H1 (cell line): ENCODE measurements around the gene SFXN2. TPM values are rescaled to one million over a fixed set of nuclear protein-coding genes. Genes with fewer than 3 reads are reported as not detected.

Experiments
- CTCF ChIA-PET: fragments of 300-600 bp; sonication (Branson Sonifier 250); formaldehyde crosslinking; loops from one replicate; lab custom pipeline; 2021; ENCODE audit not compliant: partially characterized antibody; lab: Charles Lee
- POLR2A ChIA-PET: fragments of 300-600 bp; sonication (Branson Sonifier 250); formaldehyde crosslinking; loops from one replicate; lab custom pipeline; 2021; ENCODE audit warnings: inconsistent platforms; ENCODE audit not compliant: partially characterized antibody; lab: Charles Lee
- DNase-seq, 2 experiments: peaks; one replicate each; pipeline versions ENCODE4 v3.0.0 to v3.0.0-alpha.2; 2010 to 2022; ENCODE audit warnings: low spot score in 2 of 2, low read depth in 1 of 2, mixed read lengths in 1 of 2
- FAIRE-seq: peaks from 2 replicates; lab custom pipeline; 2011; peaks lifted over from hg19 to GRCh38; lab: Jason Lieb, UNC
- H2AFZ ChIP-seq: 2 replicates; pipeline ENCODE4 v1.8.1; 2012; ENCODE audit warnings: low read length, inconsistent platforms
- H2AK5ac ChIP-seq: 2 replicates; pipeline ENCODE4 v1.6.1; 2013; ENCODE audit warnings: low read depth, low read length
- H2BK120ac ChIP-seq: replicated peaks from 2 replicates; pipeline ENCODE3; 2013; ENCODE audit warnings: low read depth, low read length, inconsistent platforms
- H2BK12ac ChIP-seq: 2 replicates; pipeline ENCODE4 v1.6.1; 2013; ENCODE audit warnings: low read depth, low read length
- H2BK15ac ChIP-seq: 2 replicates; pipeline ENCODE4 v1.6.1; 2013; ENCODE audit warnings: low read length
- H2BK20ac ChIP-seq: 2 replicates; pipeline ENCODE4 v1.6.1; 2013; ENCODE audit warnings: low read length
- H2BK5ac ChIP-seq: 2 replicates; pipeline ENCODE4 v1.6.1; 2013; ENCODE audit warnings: low read depth, low read length
- H3K14ac ChIP-seq: 2 replicates; pipeline ENCODE4 v1.6.1; 2013; ENCODE audit warnings: inconsistent platforms; ENCODE audit not compliant: insufficient read length
- H3K18ac ChIP-seq: 2 replicates; pipeline ENCODE4 v1.6.1; 2013; ENCODE audit warnings: low read length; ENCODE audit errors: extremely low read depth
- H3K23ac ChIP-seq: 2 replicates; pipeline ENCODE4 v1.6.1; 2013; ENCODE audit warnings: inconsistent platforms; ENCODE audit not compliant: insufficient read length
- H3K23me2 ChIP-seq: 2 replicates; pipeline ENCODE4 v1.6.1; 2013; ENCODE audit warnings: low read depth, low read length
- H3K27ac ChIP-seq: 2 replicates; pipeline ENCODE4 v1.6.1; 2011; ENCODE audit warnings: low read depth, low read length, inconsistent platforms
- H3K27me3 ChIP-seq, 4 experiments: replicated peaks in 1 of 4; 1 replicate in 1 of 4; 2 replicates in 3 of 4; pipeline versions ENCODE4 v1.6.1 to v1.8.1; 2011 to 2013; ENCODE audit warnings: low read length in 3 of 4, mild to moderate bottlenecking in 3 of 4, inconsistent platforms in 2 of 4, mixed read lengths in 2 of 4, moderate library complexity in 1 of 4; ENCODE audit not compliant: control insufficient read depth in 3 of 4, insufficient read depth in 3 of 4; ENCODE audit errors: extremely low read depth in 1 of 4
- H3K36me3 ChIP-seq, 4 experiments: 2 replicates each; pipeline versions ENCODE4 v1.6.1 to v1.8.1; 2011 to 2013; ENCODE audit warnings: mild to moderate bottlenecking in 4 of 4, low read length in 3 of 4, moderate library complexity in 2 of 4, control low read depth in 1 of 4, inconsistent platforms in 1 of 4; ENCODE audit not compliant: insufficient read depth in 4 of 4, control insufficient read depth in 2 of 4
- H3K4ac ChIP-seq: replicated peaks from 2 replicates; pipeline ENCODE3; 2013; ENCODE audit warnings: low read length, low read depth, mixed read lengths, inconsistent platforms; ENCODE audit not compliant: insufficient read length
- H3K4me1 ChIP-seq, 4 experiments: replicated peaks in 1 of 4; 1 replicate in 1 of 4; 2 replicates in 3 of 4; pipeline versions ENCODE4 v1.6.1 to v1.8.1; 2011 to 2013; ENCODE audit warnings: low read length in 3 of 4, inconsistent platforms in 2 of 4, mixed read lengths in 1 of 4; ENCODE audit not compliant: insufficient read depth in 4 of 4, control insufficient read depth in 3 of 4
- H3K4me2 ChIP-seq, 2 experiments: 2 replicates each; pipeline versions ENCODE4 v1.6.1 to v1.8.1; 2011 to 2013; ENCODE audit warnings: low read depth in 2 of 2, low read length in 2 of 2, control low read depth in 1 of 2, inconsistent platforms in 1 of 2, mild to moderate bottlenecking in 1 of 2; ENCODE audit not compliant: insufficient read depth in 1 of 2
- H3K4me3 ChIP-seq, 4 experiments: fragments of 200-600, 300-600 bp in 1 of 4; sonication (generic), shearing (Covaris generic), sonication (Bioruptor Twin) in 1 of 4; 2 replicates each; pipeline versions ENCODE4 v1.5.1 to v1.8.1; 2011 to 2016; ENCODE audit warnings: low read length in 4 of 4, low read depth in 3 of 4, control low read depth in 2 of 4, inconsistent platforms in 2 of 4, mild to moderate bottlenecking in 2 of 4, mixed read lengths in 1 of 4, moderate library complexity in 1 of 4; ENCODE audit not compliant: insufficient read depth in 2 of 4; ENCODE audit errors: extremely low read depth in 1 of 4
- H3K56ac ChIP-seq: replicated peaks from 2 replicates; pipeline ENCODE3; 2013; ENCODE audit warnings: low read depth, mild to moderate bottlenecking, mixed read lengths, low read length, inconsistent platforms; ENCODE audit not compliant: insufficient read length
- H3K79me1 ChIP-seq: 2 replicates; pipeline ENCODE4 v1.6.1; 2013; ENCODE audit warnings: low read depth, low read length, control low read depth
- H3K79me2 ChIP-seq, 2 experiments: 2 replicates each; pipeline versions ENCODE4 v1.6.1 to v1.8.1; 2012 to 2013; ENCODE audit warnings: low read length in 2 of 2, mild to moderate bottlenecking in 2 of 2, inconsistent platforms in 1 of 2; ENCODE audit not compliant: insufficient read depth in 2 of 2, control insufficient read depth in 1 of 2
- H3K9ac ChIP-seq, 4 experiments: replicated peaks in 1 of 4; 1 replicate in 1 of 4; 2 replicates in 3 of 4; pipeline versions ENCODE4 v1.6.1 to v1.8.1; 2011 to 2013; ENCODE audit warnings: low read depth in 3 of 4, low read length in 3 of 4, control low read depth in 2 of 4, mild to moderate bottlenecking in 2 of 4, moderate library complexity in 2 of 4, inconsistent platforms in 1 of 4; ENCODE audit errors: extremely low read depth in 1 of 4
- H3K9me3 ChIP-seq, 2 experiments: 2 replicates each; pipeline versions ENCODE4 v1.6.1 to v1.8.1; 2012 to 2013; ENCODE audit warnings: mild to moderate bottlenecking in 2 of 2, moderate library complexity in 2 of 2, control low read depth in 1 of 2, inconsistent platforms in 1 of 2, low read depth in 1 of 2, low read length in 1 of 2, mixed read lengths in 1 of 2; ENCODE audit not compliant: insufficient read depth in 2 of 2
- H4K20me1 ChIP-seq, 2 experiments: replicated peaks in 1 of 2; 2 replicates each; pipeline versions ENCODE3 to v1.8.1; 2011 to 2013; ENCODE audit warnings: inconsistent platforms in 2 of 2, low read length in 2 of 2, mild to moderate bottlenecking in 1 of 2; ENCODE audit not compliant: insufficient read depth in 2 of 2, control insufficient read depth in 1 of 2
- H4K5ac ChIP-seq: 2 replicates; pipeline ENCODE4 v1.6.1; 2013; ENCODE audit warnings: low read length, low read depth, mixed read lengths, inconsistent platforms; ENCODE audit not compliant: insufficient read length
- H4K8ac ChIP-seq: 2 replicates; pipeline ENCODE4 v1.8.0; 2013; ENCODE audit warnings: mild to moderate bottlenecking, moderate library complexity, low read length, inconsistent platforms; ENCODE audit not compliant: insufficient read depth; ENCODE audit errors: extremely low read depth
- H4K91ac ChIP-seq: replicated peaks from 2 replicates; pipeline ENCODE3; 2013; ENCODE audit warnings: low read length, mixed read lengths, inconsistent platforms; ENCODE audit not compliant: insufficient read length
- ASH2L ChIP-seq: fragments of 200-600, 300-600 bp; sonication (generic); IDR thresholded peaks from one replicate; pipeline ENCODE4 v1.7.1; 2017; ENCODE audit warnings: low read length
- ATF3 ChIP-seq: IDR thresholded peaks from 2 replicates; pipeline ENCODE4 v1.6.1; 2011; ENCODE audit warnings: low read depth, mild to moderate bottlenecking, low read length; ENCODE audit not compliant: insufficient read depth
- FOSL1 ChIP-seq: IDR thresholded peaks from 2 replicates; pipeline ENCODE4 v1.6.1; 2011; ENCODE audit warnings: mild to moderate bottlenecking, low read depth, low read length, moderate library complexity; ENCODE audit not compliant: insufficient read depth
- JUN ChIP-seq: IDR thresholded peaks from 2 replicates; pipeline ENCODE4 v1.6.1; 2011; ENCODE audit warnings: low read depth, mild to moderate bottlenecking, improper control_type of control experiment, low read length
- JUND ChIP-seq: IDR thresholded peaks from 2 replicates; pipeline ENCODE4 v1.6.1; 2011; ENCODE audit warnings: mild to moderate bottlenecking, improper control_type of control experiment, low read length
- KDM5A ChIP-seq: fragments of 200-600 bp; IDR thresholded peaks from 2 replicates; pipeline ENCODE4 v1.7.1; 2012; ENCODE audit warnings: mild to moderate bottlenecking, low read length, inconsistent platforms, mixed read lengths
- MAX ChIP-seq: IDR thresholded peaks from 2 replicates; pipeline ENCODE4 v1.6.1; 2012; ENCODE audit warnings: inconsistent platforms
- PHF8 ChIP-seq: fragments of 200-600 bp; sonication (generic); conservative IDR thresholded peaks from 2 replicates; pipeline ENCODE4 v1.7.1; 2012; ENCODE audit warnings: low read depth, mild to moderate bottlenecking, inconsistent platforms, low read length, moderate library complexity
- SAP30 ChIP-seq: fragments of 300-600 bp; sonication (generic); IDR thresholded peaks from 2 replicates; pipeline ENCODE4 v1.7.1; 2012; ENCODE audit warnings: low read length, moderate library complexity, mild to moderate bottlenecking, inconsistent platforms; ENCODE audit not compliant: insufficient read depth, insufficient replicate concordance
- SP1 ChIP-seq: IDR thresholded peaks from 2 replicates; pipeline ENCODE4 v1.6.1; 2011; ENCODE audit warnings: low read depth, low read length
- SP4 ChIP-seq: IDR thresholded peaks from 2 replicates; pipeline ENCODE4 v1.6.1; 2012; ENCODE audit warnings: low read length, inconsistent platforms
- WGBS, 2 experiments: shearing (Covaris generic) in 1 of 2; methylation state at CpG; one replicate each; pipeline versions ENCODE4 v1.1.6 to v1.1.7; 2013 to 2015; ENCODE audit warnings: low lambda C conversion rate in 2 of 2, mixed read lengths in 2 of 2, inconsistent platforms in 1 of 2, low coverage in 1 of 2, missing lambda C conversion rate in 1 of 2; ENCODE audit not compliant: insufficient replicate concordance in 2 of 2, insufficient coverage in 1 of 2, insufficient read length in 1 of 2; ENCODE audit errors: extremely low coverage in 1 of 2, missing lambda C conversion rate in 1 of 2; 5-methylcytosine and 5-hydroxymethylcytosine counted together
- polyA plus RNA-seq, 7 experiments: library from polyadenylated mRNA; depleted of rRNA in 3 of 7; stranded (reverse) in 5 of 7; unstranded in 2 of 7; fragments of >200 nt in 5 of 7; fragments of 200-250 nt in 2 of 7; gene quantifications; 1 replicate in 5 of 7; 2 replicates in 1 of 7; 4 replicates in 1 of 7; pipeline versions ENCODE4 v1.2.1 to v1.2.3, GENCODE V29; 2011 to 2013; ENCODE audit warnings: missing spikeins in 2 of 7, mixed read lengths in 2 of 7
- total RNA-seq: library from RNA; stranded (reverse); fragmentation: NEBNext Ultra II Directional; extraction: Animal tissue kit (Norgen Biotek cat#: 25700); gene quantifications from 2 replicates; pipeline ENCODE4 v1.2.1, GENCODE V29; 2021

The SFXN2 gene
- total and polyA plus RNA-seq, 2 of the 8 experiments (the other 6 are each of a cell fraction or from before 2014, with no cell fraction given): 20.5 to 23.5 TPM

- Histone ChIP-seq H3K27me3 (no peaks in the 10 kb centered on the region), H3K56ac (no peak overlapping the region), H4K91ac (no peak overlapping the region), H2BK5ac (no peak overlapping the region), H3K36me3 (peaks cover 0 to 19% (median 11%) of the 10 kb centered on the region in 4 experiments; a peak in 5 of 8 replicates), H3K9ac (no peak overlapping the region), H4K20me1 (peaks cover 0 to 4% of the 10 kb centered on the region in 2 experiments), H2AFZ (no peak overlapping the region), H3K4ac (no peak overlapping the region), H3K27ac (no peak overlapping the region), H3K18ac (no peak overlapping the region), H3K9me3 (no peaks in the 10 kb centered on the region), H3K4me1 (no peaks in the 10 kb centered on the region), H3K23ac (no peak overlapping the region), H2AK5ac (no peak overlapping the region), H3K4me3 (no peak overlapping the region), H2BK20ac (no peak overlapping the region), H3K4me2 (no peak overlapping the region), H2BK15ac (no peak overlapping the region), H4K8ac (no peak overlapping the region), H2BK120ac (no peak overlapping the region), H3K14ac (no peak overlapping the region), H4K5ac (no peak overlapping the region), H3K23me2 (no peaks in the 10 kb centered on the region), H3K79me1 (peaks cover 2% of the 10 kb centered on the region; the same call in 1 of the 2 replicates), H3K79me2 (no peaks in the 10 kb centered on the region), H2BK12ac (no peak overlapping the region)
- CTCF ChIA-PET: interaction anchor here (0.6 to 2.6 kb wide), 5 partner anchors 12 to 130 kb away, joined by 3 to 7 read pairs (median 3); no protein-coding TSS in a partner anchor
- POLR2A ChIA-PET: interaction anchor here (1.3 to 1.7 kb wide), 2 partner anchors 10 to 11 kb away, joined by 3 to 4 read pairs; no protein-coding TSS in a partner anchor
- no peak for TF ChIP-seq FOSL1
- no peak for TF ChIP-seq MAX
- no peak for TF ChIP-seq ATF3
- no peak for TF ChIP-seq SAP30
- TF ChIP-seq ASH2L: no peak
- no peak for TF ChIP-seq KDM5A
- no peak for TF ChIP-seq JUND
- no peak for TF ChIP-seq SP1
- TF ChIP-seq PHF8: no peak
- no peak for TF ChIP-seq JUN
- TF ChIP-seq SP4: no peak
- FAIRE-seq (no peak), DNase-seq (no peak)
- WGBS, 2 experiments: 99% methylated on average over 3 of the region's 3 CpGs; no CpG with 5 or more reads in 1 of the 2 experiments
Measured at GRCh38 chr10:102701272-102701671, 13.2 kb upstream of the SFXN2 start.
